ENCODE data around the gene SPTBN1. TPM values are rescaled to one million over a fixed set of nuclear protein-coding genes. Genes with fewer than 3 reads are reported as not detected.

Gene SPTBN1
- total and polyA plus RNA-seq, 9 of the 15 experiments (the other 6 are each of a cell fraction or from before 2014, with no cell fraction given): 8.9 to 66.8 (median 31.4) TPM

- Histone ChIP-seq H3K79me2 (ENCODE audit: control insufficient read depth, insufficient read depth, low read length) (peaks cover 66% of the 10 kb centered on the region), H3K9me1 (ENCODE audit: control insufficient read depth, insufficient read depth, low read length) (no peaks in the 10 kb centered on the region), H3K4me1 (replicated peaks in 1 of 2; ENCODE audit: control insufficient read depth in 2 of 2, insufficient read depth in 2 of 2, low read length in 2 of 2) (peaks cover 11 to 30% of the 10 kb centered on the region in 2 experiments), H4K20me1 (replicated peaks; ENCODE audit: control insufficient read depth, insufficient read depth, low read length) (no peaks in the 10 kb centered on the region), H3K27me3 (ENCODE audit: control insufficient read depth in 2 of 2, insufficient read depth in 2 of 2, low read length in 2 of 2) (no peaks in the 10 kb centered on the region), H3K4me3 (no peak overlapping the region), H2AFZ (ENCODE audit: low read depth, low read length) (no peak overlapping the region), H3K27ac (ENCODE audit: extremely low read depth, low read depth, low read length) (no peak overlapping the region), H3K4me2 (ENCODE audit: insufficient read depth, low read length) (no peak overlapping the region), H3K9ac (ENCODE audit: insufficient read depth in 1 of 2, low read depth in 2 of 2, low read length in 2 of 2) (no peak overlapping the region), H3K9me3 (replicated peaks; ENCODE audit: control insufficient read depth, insufficient read depth, low read depth, low read length) (no peaks in the 10 kb centered on the region), H3K36me3 (ENCODE audit: control insufficient read depth, insufficient read depth, low read length) (no peaks in the 10 kb centered on the region)
- BruUV-seq (replicated peaks): no TSS peak
- POLR2A ChIA-PET: interaction anchor here (0.5 to 2.3 kb wide), 6 partner anchors 7 to 26 kb away, joined by 3 to 5 read pairs (median 3); no protein-coding TSS in a partner anchor
- in situ Hi-C loops (cut with MboI) (no loop called here), intact Hi-C loops (cut with micrococcal nuclease) (no loop called here)
- ATAC-seq: no peak
- WGBS (ENCODE audit: insufficient coverage, low coverage, missing lambda C conversion rate): 79% methylated on average over 12 of the region's 12 CpGs
- CTCF ChIA-PET (ENCODE audit: low intra/inter-chr PET ratio): no interaction called here
- no peak for DNase-seq (ENCODE audit: extremely low read depth in 1 of 4, low spot score in 3 of 4)
- no peak for TF ChIP-seq GTF2E2 (tag; IDR thresholded peaks at IDR 0.05)
- TF ChIP-seq ZBTB2 (IDR thresholded peaks at IDR 0.05): no peak
- TF ChIP-seq SNRNP70 (optimal IDR thresholded peaks at IDR 0.05; ENCODE audit: low read depth, low read length): no peak
- TF ChIP-seq CREB1 (IDR thresholded peaks at IDR 0.05): no peak
- TF ChIP-seq CREB1 (CRISPR knock-in tag; IDR thresholded peaks at IDR 0.05): no peak
- TF ChIP-seq IRF2 (CRISPR knock-in tag; IDR thresholded peaks at IDR 0.05): no peak
- TF ChIP-seq FOXJ3 (CRISPR knock-in tag; IDR thresholded peaks at IDR 0.05): no peak
- no peak for TF ChIP-seq BMI1 (IDR thresholded peaks at IDR 0.05; ENCODE audit: low read length)
- TF ChIP-seq ZFP30 (CRISPR knock-in tag; IDR thresholded peaks at IDR 0.05; ENCODE audit: borderline replicate concordance): no peak
- TF ChIP-seq RBM34 (IDR thresholded peaks at IDR 0.05; ENCODE audit: borderline replicate concordance, insufficient read depth, low read length): no peak
- no peak for TF ChIP-seq ARID1B (IDR thresholded peaks at IDR 0.05)
- no peak for FAIRE-seq
Measured at GRCh38 chr2:54606393-54606958, 150.3 kb downstream of the SPTBN1 start.

Measured in K562 (cell line).